Limb (tissue), 2 donors: ENCODE measurements around the gene LRRIQ4.

ENCODE experiments used
- DNase-seq, 2 donors: peaks; one replicate each; pipeline ENCODE4 v3.0.0-alpha.2; 2016; ENCODE audit errors: extremely low spot score in 2 of 2

LRRIQ4 gene

DNA sequence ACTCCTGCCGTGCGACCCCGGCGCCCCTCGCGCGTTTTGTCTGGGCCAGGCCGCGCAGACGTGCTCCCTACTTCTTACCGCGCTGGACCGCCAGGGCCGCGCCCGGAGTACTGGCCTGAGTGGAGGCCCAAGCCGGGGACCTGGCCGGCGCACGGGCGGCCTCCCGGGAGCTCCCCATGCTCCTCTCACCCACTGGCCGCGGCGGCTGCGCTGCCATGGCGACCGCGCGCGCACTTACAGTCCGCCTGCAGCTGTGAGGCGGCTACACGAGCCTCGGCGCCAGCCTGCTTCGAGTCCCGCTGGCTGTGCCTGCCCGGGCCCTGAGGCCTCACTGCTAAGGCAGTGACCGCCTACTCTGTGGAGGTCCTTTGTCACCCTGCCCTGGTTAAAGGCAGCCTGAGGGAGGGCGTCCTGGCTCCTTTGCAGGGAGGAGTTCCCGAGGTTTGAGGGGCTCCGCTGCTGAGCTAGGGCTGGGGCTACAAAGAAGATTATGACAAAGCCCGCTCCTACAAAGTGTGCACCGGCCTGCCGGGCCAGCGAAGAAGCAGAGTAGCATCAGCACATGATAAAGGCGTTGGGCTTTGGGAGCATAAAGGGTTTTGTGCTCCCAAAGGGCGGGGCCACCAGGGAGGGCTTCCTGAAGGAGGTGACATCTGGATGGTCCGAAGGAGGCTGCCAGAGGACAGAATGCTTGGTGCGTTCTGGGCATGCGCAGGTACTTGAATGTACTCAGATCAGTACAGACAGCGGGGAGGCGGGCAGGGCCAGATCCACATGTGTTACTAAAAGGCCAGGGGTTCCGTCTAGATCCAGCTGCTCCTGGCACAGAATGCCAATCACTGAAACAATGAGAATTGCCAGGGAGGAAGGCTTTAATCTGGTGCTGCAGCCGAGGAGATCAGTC lies at the start of gene LRRIQ4, which contains the start of gene LRRC34:
Gene LRRIQ4, plus strand, starts transcription at position 539 of the 904 bp plus-strand sequence. CDS start 9,052 bp downstream, outside the sequence.
Gene LRRC34, minus strand, starts transcription at position 573 of the 904 bp plus-strand sequence. Its CDS starts 356 bp downstream, at position 217.
- DNase-seq = peak; percentile 80 to 83

DNA sequence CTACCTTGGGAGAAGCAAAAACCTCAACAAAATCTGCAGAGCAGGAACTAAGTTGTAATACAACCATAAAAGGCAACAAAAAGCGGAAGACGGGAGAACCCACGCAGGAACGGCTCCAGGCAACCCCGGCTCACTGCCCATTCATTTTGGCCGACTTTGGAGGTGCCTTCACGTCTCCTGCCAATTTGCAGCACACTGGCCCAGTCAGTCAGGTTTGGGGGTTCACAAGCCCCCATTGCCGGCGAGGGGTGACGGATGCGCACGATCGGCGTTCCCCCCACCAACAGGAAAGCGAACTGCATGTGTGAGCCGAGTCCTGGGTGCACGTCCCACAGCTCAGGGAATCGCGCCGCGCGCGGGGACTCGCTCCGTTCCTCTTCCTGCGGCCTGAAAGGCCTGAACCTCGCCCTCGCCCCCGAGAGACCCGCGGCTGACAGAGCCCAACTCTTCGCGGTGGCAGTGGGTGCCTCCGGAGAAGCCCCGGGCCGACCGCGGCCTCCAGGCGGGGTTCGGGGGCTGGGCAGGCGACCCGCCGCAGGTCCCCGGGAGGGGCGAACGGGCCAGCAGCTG lies 48.3 kb upstream of the LRRIQ4 start:
- DNase-seq = peak; percentile 59 to 79

DNA sequence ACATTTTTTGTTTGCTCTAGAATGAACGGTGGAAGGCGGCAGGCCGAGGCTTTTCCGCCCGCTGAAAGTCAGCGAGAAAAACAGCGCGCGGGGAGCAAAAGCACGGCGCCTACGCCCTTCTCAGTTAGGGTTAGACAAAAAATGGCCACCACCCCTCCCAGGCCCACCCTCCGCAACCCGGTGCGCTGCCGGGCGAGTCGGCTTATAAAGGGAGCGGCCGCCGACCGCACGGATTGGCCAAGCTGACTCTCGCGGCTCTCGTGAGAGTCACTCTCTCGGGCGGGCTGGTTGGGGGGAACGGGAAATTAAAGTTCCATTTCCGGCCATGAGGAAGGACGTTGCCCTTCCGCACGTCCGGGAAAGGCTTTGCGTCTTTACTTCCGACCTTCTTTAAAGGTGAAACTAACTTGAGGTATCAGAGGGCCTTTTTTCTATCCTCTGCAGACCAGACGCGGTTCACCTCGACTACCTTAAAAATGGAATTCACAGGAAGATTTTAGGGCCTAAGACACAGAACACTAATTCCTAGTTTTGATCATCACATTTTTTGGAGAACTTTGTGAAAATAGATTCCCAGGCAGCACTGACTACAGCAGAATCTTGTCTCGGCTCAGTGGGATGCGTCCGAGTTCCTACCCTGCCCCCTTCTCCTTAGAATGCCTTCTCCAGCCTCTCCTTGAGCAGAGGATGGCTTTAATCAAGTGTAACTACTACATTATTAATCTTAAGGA lies 47.6 kb upstream of the LRRIQ4 start, which contains the start of gene TERC:
Gene TERC, minus strand, starts transcription at position 179 of the 731 bp plus-strand sequence.
- DNase-seq = peak; percentile 94

DNA sequence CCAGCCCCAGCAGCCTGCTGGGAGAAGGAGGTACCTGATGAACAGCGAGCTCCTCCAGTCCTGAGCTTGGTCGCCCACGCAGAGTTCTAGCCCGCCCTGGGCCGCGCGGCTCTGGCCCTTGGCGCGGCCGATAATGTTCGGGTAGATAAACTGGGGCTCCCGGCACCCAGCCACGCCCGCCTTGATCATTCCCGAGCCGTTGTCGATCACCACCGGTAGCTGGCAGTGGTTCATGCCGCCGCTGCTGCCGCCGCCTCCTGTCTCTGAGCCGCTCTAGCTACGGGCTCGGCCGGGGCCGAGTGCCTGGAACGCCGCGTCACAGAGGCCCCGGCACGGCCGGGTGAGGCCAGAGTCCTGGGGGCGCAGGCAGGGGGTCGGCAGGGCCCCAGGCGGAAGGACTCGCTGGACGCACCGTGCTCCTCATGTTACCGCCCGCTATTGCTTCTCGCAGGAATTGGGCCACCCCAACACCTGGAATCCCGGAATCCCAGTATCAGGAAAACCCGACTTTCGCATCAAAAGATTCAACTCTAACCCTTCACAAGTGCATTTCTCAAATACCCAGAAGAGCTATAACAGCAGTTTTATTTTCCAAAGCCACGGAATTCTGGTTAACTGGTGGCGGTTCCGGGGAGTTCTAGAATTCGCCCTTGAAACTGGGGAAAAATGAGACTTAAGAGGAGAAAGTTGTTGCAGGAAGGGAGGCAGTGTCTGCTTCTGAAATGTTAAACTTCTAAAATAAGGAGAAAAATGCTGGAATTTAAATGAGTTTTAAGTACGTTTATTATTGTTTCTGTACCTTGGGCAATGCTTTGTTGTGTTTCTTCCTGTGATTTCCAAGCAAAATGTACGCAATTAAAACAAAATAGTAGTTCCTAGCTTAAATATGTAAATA lies 43.1 kb upstream of the LRRIQ4 start, which contains the start of gene ACTRT3:
Gene ACTRT3, minus strand, starts transcription at position 275 of the 895 bp plus-strand sequence. Its CDS starts 41 bp downstream, at position 234.
- peak; percentile 72 to 84 for DNase-seq

DNA sequence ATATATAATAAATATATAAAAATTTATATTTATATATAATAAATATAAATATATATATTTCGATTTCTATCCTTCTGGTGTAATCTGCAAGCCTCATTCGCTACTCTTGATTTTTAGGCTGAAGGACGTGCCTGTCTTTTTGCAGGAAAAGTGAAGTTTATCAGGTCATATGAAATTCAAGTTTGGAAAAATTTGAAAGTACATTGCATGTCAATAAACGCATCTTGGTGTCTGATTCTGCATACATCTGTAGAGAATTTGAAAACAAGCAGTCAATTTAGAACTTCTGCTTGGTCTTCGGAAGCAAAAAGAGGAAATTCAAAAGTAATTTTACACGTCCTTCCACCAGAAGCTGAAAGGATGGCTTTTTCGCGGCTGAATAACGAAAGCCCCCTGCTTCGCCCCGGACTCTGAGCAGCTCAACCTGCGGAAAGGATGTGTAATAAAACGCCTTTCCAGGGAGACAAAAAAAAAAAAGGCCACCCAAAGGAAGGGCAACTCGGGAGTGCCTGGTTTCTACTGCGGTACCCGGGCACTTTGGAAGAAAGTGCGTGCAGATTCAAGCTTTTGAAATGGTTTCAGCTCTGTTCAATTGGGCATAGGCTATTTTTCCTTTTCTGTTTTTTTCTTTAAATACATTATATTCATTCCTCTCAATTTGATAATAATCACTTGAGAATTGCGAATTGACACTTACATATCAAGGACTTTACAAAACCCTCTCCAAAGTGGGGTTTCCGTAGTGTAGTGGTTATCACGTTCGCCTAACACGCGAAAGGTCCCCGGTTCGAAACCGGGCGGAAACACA lies 41.0 kb upstream of the LRRIQ4 start:
- DNase-seq = peak; percentile 78 to 89

DNA sequence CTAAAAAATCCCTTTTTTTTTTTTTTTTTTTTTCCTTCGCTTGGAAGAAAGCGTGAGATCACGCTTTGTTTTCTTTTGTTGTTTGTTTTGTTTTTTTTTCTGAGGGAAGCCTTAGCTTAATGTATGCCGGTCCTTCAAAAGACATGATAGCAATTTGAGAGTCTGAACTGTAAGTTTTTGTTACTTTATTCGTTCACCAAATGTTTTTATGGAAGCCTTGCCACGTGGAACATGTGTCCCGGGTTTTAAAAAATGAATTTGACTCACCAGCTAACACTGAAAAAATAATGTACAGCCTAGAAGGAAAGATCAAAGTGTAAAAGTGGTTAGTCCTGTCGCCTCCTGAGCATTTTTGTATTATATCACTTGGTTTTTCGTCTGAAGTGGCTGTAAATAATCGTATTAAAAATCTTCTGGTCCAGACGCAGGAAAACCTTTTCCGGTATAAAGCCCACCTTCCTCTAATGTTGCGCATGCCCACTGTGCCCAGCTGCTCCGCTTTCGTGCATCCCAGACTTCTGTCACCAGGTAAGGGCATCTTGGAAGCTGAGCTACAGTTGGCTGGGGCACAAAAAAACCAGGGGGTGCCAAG lies 40.3 kb upstream of the LRRIQ4 start:
- DNase-seq = peak; percentile 86

DNA sequence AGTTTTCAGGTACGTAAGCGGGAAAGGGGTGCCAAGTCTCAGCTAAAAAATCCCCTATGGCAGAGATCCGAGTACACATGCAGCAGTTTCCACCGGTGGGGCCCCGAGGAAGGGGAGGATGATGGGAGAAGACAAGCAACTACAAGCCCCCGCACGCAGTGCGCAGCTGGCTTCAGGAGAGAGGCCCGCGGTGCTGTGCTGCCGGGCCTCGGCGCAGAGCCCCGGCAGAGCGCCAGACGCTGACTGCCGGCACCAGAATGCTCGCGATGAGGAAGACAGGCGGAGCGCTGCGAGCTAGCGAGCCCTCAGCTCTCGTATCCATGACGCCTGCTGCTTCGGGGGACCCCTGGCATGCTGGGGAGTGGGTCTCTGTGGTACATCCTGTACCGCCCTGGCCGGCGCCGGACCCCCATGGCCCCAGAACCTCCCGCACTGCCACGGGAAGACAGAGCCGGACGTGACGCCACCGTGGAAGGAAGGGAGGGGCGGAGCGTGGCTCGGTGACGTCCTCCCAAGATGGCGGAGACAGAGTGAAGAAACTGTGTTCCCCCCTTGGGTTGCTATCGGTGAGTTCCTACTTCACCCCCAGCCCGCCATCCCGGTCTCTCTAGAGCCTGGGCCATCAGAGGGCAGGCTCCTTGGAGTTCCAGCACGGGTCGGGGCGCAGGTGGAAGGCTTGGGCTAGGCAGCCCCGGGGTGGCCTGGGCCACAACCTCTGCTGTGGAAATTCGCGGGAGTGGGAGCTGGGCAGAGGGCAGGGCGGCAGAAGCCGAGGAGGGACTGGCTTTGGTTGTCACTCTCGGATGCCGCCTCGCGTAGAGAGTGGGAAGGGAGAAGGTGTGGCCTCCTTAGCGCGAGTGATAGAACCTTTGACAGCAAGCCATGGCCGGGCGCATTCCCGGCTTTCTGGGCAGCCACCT lies 39.5 kb upstream of the LRRIQ4 start, which contains the start of gene MYNN:
Gene MYNN, plus strand, starts transcription at position 500 of the 920 bp plus-strand sequence. CDS start 900 bp downstream, outside the sequence.
- peak; percentile 95 to 96 for DNase-seq

DNA sequence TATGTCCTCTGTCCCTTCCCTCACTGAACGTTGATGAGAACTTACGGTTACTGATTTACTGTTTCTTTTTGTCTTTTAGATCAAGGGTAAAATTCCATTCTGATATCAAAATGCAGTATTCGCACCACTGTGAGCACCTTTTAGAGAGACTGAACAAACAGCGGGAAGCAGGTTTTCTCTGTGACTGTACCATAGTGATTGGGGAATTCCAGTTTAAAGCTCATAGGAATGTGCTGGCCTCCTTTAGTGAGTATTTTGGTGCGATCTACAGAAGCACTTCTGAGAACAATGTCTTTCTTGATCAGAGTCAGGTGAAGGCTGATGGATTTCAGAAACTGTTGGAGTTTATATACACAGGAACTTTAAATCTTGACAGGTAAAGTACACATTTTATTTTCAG lies 38.5 kb upstream of the LRRIQ4 start:
- DNase-seq = no peak

DNA sequence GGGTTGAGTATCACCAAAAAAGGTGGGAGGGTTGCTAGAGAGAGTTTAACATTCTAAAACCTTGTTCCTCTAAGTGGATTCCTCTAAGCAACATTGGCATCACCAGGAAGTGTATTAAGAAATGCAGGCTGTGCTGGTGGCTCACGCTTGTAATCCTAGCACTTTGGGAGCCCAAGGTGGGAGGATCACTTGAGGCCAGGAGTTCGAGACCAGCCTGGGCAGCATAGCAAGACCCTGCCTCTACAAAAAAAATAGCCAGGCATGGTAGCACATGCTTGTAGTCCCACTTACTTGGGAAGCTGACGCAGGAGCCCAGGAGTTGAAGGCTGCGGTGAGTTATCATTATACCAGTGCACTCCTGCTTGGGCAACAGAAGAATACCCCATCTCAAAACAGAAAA lies 34.8 kb upstream of the LRRIQ4 start:
- no peak for DNase-seq

DNA sequence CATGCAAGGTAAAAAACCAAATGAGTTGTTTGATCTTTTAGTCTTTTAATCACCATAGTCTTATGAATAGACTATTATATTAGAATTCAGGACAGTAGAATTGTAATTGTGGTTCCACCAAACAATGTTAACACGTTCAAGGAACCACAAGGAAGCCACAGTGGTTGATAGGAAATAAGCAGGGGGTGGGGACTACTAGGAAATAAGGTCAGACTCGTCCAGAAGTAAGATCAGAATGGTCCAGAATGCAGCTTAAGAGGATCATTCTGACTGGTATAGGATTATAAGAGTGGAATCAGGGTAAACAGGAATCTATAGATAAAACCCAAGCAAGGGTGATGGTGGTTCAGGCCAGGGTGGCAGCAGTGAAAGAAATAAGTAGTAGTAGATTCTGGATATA lies 31.9 kb upstream of the LRRIQ4 start:
- DNase-seq = no peak

DNA sequence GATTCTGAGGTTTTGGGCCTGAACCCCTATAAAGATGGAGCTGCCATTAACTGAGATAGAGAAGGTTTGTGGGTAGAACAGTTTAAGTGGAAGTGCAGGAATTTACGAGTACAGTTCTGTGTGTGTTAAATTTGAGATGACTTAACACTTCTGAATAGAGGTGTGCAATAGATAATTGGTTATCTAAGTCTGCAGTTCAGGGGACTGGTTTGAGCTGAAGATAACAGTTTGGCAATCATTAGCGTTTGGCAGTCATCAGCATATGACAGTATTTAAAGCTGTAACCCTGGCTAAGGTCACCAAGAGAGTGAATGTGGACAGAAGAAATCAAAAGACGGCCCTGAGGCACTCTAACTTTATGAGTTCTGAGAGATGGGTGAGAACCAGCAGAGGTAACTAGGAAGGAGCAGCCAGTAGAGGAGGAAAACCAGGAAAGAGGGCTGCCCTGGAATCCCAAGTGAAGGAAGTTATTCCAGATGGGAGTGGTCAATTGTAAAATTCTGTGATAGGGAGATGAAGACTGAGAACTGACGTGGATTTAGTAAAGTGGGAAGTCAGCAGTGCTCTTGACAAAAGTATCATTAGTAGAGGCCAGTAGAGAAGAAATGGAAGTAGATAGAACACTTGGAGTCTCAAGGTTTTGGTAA lies 31.3 kb upstream of the LRRIQ4 start:
- DNase-seq = no peak

DNA sequence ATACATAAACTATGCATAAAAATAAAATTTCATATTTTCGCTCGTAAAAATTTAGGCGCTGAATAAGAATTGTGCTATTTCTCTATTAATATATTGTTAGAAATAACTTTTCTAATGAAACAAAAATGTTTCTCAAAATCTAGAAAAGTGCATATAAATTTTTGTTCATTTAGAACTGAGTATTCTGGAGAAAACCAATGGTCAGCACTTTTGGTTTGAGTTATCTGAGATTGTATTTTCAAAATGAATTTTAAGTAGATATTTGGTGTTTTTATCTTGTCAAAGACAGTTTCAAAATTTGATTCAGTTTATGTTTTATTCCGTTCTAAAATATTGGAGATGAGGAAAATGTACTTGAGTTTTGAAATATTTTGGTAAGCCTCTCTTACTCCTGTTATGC lies 25.6 kb upstream of the LRRIQ4 start:
- no peak for DNase-seq

DNA sequence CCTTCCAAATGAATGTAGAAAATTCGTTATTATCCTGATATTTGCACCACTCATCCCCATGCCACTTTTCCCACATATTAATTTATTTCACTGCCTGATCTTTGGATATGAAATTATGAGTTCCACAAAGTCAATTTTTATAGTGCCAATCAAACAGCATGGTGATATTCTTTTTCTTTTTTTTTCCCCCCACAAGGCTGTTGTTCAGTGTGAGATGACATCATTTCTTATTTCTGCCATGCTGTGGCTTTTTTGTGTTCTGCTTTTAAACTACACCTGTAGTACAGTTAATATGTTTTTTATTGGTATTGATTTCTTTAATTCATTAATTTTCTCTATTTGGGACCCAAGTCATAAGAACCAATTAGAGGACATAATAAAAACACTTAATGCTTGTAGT lies 24.9 kb upstream of the LRRIQ4 start:
- no peak for DNase-seq

DNA sequence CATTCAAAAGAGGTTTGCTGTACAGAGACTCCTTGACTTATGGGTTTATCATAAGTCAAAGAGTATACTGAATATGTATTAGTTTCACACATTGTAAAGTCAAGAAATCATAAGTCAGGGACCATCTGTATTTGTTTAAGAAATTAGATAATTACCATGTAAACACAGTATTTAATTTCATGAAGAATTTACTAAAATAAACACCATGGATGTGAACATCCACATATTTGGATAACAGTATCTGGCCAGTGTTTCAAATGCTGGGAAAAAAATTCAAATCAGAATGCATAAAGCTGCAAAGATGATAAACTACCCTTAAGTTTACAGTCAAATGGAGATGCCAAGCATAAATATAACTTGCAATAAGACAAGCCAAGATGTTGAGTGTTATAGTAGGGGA lies 22.5 kb upstream of the LRRIQ4 start:
- DNase-seq = no peak

DNA sequence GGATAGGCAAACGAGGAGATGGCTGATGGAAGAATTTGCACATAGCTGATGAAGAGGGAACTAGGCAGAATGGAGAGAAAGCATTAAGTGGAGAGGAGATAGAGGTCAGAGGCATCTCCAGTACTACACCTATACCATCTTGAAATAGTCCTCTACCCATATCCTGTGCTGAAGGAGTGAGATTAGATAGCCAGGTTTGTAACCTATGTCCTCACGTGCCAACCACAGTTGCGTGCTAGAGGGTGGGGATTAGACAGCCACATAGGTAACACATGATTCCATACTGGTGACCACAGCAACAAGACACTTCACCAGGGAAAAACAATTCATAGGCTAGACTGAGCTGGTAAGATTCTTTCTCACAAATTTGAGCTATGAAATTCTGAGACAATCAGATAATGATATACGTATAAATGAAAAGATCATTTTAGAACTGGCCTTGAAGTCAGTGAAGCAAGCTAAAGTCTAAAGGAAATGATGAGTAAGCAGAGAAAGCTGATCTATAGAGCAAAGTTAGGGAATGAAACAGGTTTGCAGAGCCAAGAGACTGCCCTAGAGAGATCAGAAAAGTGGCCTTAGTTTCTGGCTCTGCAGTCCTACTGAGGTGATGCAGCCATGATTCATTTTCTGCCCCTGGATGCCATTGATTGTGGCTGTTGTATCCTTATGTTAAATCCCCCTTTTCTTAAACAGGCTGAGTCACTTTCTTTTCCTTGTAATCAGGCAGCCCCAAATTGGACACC lies 21.8 kb upstream of the LRRIQ4 start:
- DNase-seq = no peak

DNA sequence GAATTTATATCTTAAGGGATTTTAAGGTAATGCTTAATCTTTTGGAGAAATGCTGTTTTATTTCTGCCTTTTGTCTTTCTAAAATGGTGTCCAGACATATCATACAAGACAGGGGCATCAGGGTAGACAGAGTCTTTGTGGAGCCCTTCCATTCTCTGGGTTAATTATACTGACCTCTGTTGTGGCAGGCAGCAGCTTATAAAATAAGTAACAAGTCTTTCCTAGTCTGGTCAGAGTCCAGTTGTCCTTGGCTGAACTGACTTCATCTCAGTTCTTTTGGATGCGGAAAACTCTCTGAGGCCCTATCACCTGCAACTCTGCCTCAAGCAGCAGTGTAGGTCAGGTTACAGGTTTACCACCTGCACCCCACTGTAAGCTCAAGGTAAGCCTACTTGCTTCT lies 20.3 kb upstream of the LRRIQ4 start:
- no peak for DNase-seq

DNA sequence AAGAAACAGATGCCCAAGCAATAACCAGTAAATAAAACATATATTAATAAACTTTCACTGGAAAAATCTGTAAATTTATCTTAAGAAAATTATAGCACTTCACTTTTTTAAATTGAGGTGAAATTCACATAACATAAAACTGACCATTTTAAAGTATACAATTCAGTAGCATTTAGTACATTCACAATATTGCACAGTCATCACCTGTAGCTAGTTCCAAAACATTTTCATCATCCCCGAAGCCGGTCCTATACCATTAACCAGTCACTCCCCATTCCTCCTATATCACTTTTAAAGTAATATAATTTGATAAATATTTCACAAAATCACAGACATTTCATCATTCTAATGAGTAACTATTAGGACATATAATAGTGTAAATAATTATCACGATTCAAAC lies 8.0 kb upstream of the LRRIQ4 start:
- no peak for DNase-seq
